ENCODE measurements around the gene EGR4.
"Not testable (repeated sequence)": the region's sequence is repeated elsewhere in the genome, so short reads cannot be mapped to it uniquely, and the experiment has no call there.

EGR4 gene

GRCh38 chr2:73262691-73263429, 30.5 kb downstream of the EGR4 start:
- not testable (repeated sequence) for DNase-seq

GRCh38 chr2:73262108-73262651, 31.2 kb downstream of the EGR4 start:
- DNase-seq: no peak

- DNase-seq: no peak
These were observed 32.9 kb downstream of the EGR4 start for GRCh38 chr2:73260338-73260984.

- DNase-seq: no peak
These were observed 33.5 kb downstream of the EGR4 start for GRCh38 chr2:73259704-73260337.

GRCh38 chr2:73259276-73259675, 34.1 kb downstream of the EGR4 start:
- DNase-seq: no peak

GRCh38 chr2:73258913-73259215, 34.5 kb downstream of the EGR4 start:
- DNase-seq: no peak

GRCh38 chr2:73258186-73258912, 35.0 kb downstream of the EGR4 start:
- no peak for DNase-seq

- DNase-seq: no peak
These were observed 35.8 kb downstream of the EGR4 start for GRCh38 chr2:73257425-73258125.

GRCh38 chr2:73257021-73257420, 36.3 kb downstream of the EGR4 start:
- no peak for DNase-seq

GRCh38 chr2:73256618-73256922, 36.8 kb downstream of the EGR4 start:
- no peak for DNase-seq

GRCh38 chr2:73255907-73256617, 37.3 kb downstream of the EGR4 start:
- no peak for DNase-seq

GRCh38 chr2:73255007-73255644, 38.2 kb downstream of the EGR4 start:
- no peak for DNase-seq

- no peak for DNase-seq
These were observed 38.9 kb downstream of the EGR4 start for GRCh38 chr2:73254343-73255006.

GRCh38 chr2:73253901-73254300, 39.4 kb downstream of the EGR4 start:
- DNase-seq: no peak

GRCh38 chr2:73253400-73253799, 39.9 kb downstream of the EGR4 start:
- no peak for DNase-seq

- DNase-seq: no peak
These were observed 40.9 kb downstream of the EGR4 start for GRCh38 chr2:73252238-73253027.

GRCh38 chr2:73250872-73251846, 42.2 kb downstream of the EGR4 start:
- DNase-seq: no peak

- no peak for DNase-seq
These were observed 43.7 kb downstream of the EGR4 start for GRCh38 chr2:73249636-73250035.

- no peak for DNase-seq
These were observed 46.5 kb downstream of the EGR4 start for GRCh38 chr2:73246850-73247249.
